8988T (cell line): ENCODE results near the gene TRMT6.
A peak's percentile ranks its signal among the peaks of the same experiment; 100 is the strongest.

Experiments used
- DNase-seq: peaks from one replicate; pipeline ENCODE4 v3.0.0; 2011

Gene TRMT6, protein sequence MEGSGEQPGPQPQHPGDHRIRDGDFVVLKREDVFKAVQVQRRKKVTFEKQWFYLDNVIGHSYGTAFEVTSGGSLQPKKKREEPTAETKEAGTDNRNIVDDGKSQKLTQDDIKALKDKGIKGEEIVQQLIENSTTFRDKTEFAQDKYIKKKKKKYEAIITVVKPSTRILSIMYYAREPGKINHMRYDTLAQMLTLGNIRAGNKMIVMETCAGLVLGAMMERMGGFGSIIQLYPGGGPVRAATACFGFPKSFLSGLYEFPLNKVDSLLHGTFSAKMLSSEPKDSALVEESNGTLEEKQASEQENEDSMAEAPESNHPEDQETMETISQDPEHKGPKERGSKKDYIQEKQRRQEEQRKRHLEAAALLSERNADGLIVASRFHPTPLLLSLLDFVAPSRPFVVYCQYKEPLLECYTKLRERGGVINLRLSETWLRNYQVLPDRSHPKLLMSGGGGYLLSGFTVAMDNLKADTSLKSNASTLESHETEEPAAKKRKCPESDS

DNA sequence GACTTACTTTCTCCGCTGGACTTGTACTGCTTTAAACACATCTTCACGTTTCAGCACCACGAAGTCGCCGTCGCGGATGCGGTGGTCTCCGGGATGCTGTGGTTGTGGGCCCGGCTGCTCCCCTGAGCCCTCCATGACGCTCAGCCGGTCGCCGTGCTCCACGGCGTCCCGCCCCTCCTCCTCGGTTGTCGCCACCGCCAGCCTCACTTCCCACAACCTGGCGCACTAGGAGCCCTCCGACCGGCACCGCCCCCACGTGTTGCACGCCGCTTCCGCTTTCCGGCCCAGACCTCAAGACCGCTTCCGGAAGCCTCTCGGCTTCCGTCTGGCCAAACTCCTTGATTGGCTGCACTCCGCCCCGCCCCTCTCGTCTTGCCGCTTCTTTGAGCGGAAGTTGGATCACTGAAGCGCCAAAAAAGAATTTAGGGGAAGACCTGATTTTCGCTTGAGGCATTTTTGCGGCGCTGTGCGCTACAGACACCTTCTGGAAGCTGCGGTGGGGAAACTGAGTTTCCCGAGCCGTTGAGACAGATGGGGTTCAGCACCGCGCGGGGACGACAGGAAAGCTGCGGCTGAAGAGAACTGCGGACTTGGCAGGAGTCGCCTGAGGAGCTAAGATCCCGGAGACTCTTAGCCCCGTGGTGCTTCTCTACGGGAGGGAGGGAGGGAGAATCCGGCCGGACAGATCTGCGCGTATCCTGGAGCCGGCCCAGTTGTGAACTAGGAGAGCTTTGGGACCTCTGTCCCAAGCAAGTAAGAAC is at the start of gene TRMT6, which contains the start of gene MCM8:
TRMT6 (minus strand) TSS at position 263 of the 761 bp plus-strand sequence; CDS start at position 135, 128 bp downstream.
MCM8 (plus strand) TSS at position 382 of the 761 bp plus-strand sequence. CDS start 1,364 bp downstream, outside the sequence.
- DNase-seq = peak; percentile 71

GRCh38 chr20:5999783-6000182 is 49.5 kb upstream of the TRMT6 start:
- no peak for DNase-seq

- no peak for DNase-seq
Measured at GRCh38 chr20:5996765-5997164, 46.4 kb upstream of the TRMT6 start.

DNA sequence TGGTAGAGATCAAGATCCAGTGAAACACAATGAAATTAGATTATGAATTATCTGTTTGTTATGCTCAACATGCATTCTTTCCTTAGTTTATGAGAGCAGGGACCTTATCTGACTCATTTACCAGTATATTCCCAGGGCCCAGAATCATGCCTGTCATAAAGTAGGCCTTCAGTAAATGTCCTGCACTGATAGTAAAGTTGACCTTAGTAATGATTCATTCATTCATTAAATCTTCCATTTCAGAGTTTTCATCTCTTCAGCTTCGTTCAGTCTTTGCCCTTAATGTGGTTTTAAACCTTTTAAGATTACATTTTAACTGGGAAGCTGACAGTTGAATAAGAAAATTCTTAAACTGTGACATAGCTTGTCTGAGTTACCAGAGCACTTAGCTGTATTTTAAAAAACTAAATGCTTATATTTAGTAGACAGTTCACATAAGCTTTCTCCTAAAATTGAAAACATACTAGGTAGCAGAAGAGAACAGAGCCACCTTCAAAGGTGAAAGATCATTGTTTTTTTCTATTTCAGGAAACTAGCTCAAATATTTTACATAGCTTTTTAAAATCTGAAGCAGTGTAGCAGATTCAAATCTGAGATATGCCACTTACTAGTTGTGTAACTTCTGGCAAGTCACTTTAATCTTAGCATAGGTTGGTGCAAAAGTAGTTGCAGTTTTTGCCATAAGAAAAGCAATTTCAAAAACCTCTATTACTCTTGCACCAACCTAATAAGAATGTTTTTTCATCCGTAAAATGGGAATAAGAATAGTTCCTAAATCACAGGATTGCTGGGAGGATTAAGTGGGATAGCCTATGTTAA is 41.5 kb upstream of the TRMT6 start:
- no peak for DNase-seq

DNA sequence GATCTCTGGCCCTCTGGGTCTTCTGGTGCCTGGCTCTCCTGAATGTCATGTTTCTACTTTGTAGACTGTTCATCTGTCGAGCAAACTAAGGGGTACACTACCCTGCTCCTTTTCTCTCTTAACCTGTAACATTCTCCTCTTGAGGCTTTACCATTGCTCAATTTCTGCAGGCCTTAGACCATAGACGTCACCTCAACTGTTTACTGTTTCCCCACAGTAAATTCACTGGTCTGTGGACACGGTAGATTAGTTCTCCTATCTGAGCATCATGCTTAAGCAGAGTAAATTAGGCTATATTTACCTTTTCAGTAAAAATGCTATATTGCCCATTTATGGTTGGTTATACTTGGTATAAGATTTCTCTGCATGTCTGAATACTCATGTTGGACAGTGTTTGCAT is 40.6 kb upstream of the TRMT6 start:
- DNase-seq = no peak

DNA sequence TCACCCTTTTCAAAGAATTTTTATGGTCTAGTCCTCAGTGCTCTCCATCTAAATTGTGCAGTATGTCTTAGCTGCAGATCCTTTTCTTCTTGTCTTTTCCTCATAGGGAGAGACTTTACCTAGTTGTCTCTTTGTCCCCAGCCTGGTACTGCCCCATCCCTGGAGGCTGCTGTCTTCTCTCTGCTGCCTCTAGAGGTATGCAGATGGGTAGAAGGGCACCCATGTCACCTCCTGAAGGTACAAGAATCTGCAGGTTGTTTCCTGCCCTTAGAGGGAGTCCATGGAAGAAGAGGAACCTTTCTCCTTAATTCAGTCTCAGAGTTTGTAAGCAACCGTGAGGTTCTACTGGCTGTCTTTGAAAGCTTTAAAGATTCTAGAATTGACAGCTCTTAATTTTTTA is 39.2 kb upstream of the TRMT6 start:
- no peak for DNase-seq

DNA sequence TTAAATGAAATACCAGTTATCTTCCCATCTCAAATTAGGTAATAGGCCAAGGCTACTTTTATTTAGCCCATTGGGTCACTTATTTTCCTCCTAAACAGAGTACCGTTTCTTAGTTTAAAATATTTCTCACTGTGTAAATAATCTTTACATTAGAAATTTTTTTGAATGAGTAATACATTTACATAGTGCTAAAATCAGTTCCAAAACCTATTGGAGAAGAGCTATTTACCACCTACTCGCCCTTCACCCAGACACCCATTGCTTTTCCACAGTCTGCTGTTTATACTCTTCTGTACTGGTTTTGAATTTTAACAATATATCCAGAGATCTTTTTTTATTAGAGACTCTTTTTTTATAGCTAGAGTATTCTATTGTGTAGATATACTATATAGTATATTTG is 37.0 kb upstream of the TRMT6 start:
- no peak for DNase-seq

DNA sequence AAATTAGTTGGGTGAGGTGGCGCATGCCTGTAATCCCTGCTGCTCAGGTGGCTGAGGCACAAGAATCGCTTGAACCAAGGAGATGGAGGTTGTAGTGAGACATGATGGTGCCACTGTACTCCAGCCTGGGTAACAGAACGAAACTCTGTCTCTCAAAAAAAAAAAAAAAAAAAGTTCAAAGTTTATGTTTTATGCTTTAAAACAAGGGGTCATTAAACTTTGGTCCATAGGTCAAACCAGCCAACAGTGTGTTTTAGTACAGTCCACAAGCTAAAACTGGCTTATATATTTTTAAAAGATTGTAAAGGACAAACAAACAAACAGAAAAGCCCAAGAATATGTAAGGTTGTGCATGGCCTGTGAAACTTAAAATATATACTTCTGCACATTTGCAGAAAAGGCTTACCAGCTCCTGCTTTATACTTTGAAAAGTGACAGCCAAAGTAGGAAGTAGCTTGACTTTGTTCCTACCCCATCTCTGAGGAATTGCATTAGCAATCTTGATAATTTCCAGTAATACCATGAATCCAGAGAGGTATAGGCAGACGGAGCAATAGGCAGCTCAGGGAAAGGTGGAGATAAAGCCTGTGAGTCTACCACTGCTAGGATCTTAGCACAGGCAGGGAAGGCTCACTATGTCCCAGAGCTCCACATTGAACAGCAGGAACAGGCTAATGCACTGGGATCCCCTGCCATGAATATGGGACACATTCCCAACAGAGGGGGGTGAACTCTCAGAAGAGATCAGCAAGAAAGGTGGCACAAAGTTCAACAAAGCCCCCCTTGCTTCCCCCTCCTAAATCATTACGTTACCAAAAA is 30.6 kb upstream of the TRMT6 start:
- DNase-seq = no peak

DNA sequence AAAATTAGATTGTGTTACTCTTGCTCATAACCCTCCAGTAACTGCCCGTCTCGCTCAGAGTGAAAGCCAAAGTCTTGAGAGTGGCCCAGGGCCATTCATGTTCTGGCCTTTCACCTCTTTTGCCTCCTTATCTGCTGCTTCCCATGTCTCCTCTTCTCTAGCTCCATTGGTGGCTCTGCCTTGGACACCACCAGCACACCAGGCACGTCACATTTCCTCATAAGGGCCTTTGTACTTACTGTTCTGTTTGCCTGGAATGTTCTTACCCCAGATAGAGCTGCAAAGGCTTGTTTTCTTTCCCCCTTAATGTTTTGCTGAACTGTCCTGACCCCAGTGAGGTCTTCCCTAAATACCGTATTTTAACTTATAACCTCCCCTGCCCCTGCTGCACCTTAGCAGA is 29.5 kb upstream of the TRMT6 start:
- DNase-seq = no peak

GRCh38 chr20:5977975-5978374 is 27.6 kb upstream of the TRMT6 start:
- no peak for DNase-seq

GRCh38 chr20:5977223-5977622 is 26.9 kb upstream of the TRMT6 start:
- DNase-seq = no peak

- no peak for DNase-seq
Measured at GRCh38 chr20:5975778-5976177, 25.4 kb upstream of the TRMT6 start.

GRCh38 chr20:5974531-5974930 is 24.2 kb upstream of the TRMT6 start:
- no peak for DNase-seq

DNA sequence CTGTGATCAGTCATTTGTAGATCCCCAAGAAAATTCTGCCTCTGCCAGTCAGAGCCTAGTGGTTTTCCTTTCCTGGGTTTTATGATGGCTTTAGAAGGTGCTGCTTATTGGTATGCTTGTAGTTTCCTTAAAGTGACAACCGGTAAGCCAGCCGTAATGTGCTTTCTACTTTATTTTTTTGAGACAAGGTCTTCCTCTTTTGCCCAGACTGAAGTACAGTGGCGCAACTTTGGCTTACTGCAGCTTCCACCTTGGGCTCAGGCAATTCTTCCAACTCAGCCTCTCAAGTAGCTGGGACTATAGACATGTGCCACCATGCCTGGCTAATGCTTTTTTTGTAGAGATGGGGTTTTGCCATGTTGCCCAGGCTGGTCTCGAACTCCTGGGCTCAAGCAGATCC is 23.6 kb upstream of the TRMT6 start:
- DNase-seq = no peak

- no peak for DNase-seq
Measured at GRCh38 chr20:5973172-5973571, 22.8 kb upstream of the TRMT6 start.

- no peak for DNase-seq
Measured at GRCh38 chr20:5971203-5971602, 20.9 kb upstream of the TRMT6 start.

DNA sequence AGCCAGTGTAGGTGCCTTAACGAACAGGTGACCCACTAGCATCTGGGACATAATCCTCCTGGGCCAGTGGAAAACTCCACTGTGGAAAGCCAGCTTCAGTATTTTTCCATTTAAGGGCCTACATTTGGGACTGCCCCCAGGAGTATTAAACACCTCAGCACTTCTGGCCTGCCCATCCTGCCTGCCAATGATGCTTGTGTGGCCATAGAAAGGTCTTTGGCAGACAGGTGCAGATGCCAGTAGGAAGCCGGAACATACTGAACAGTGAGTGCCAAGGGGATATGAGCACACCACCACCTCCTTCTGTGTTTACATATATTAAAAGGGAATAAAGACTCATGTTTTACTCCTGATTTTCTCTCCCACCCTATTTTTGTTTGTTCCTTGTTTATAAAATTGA is 20.0 kb upstream of the TRMT6 start:
- DNase-seq = no peak

DNA sequence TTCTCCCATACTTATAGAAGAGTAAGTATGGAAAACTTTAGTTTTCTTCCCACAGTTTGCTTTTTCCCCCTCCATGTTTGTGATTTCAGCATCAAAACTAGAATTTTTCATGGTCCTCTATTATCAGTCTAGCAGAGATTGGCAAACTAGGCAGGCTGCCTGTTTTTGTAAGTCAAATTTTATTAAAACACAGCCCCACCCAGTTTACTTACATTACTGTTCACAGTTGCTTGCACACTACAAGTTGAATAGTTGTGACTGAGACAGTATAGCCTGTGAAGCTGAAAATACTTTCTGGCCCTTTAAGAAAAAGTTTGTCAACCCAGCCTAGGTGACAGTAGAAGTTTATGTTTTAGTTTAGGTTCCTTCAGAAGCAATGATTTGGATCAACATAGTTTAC is 19.6 kb upstream of the TRMT6 start:
- DNase-seq = no peak

DNA sequence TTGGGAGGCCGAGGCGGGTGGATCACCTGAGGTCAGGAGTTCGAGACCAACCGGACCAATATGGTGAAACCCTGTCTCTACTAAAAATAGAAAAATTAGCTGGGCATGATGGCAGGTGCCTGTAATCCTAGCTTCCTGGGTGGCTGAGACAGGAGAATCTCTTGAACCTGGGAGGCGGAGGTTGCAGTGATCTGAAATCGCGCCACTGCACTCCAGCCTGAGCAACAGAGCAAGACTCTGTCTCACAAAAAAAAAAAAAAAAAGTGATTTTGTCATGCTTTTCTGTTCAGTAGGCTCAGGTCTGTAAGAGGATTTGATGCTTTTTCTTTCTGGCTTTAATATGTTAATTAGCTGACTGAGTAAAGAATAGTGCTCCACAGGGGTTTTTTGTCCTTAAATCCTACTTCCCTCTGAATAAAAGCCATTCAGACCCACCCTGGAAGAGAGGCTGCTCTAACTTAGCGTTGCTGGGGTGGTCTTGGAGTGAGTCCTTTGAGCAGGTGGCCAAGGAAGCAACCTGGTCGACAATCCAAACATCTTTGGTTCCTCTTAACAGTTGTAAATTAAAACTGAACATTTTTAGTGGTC is 19.1 kb upstream of the TRMT6 start:
- no peak for DNase-seq

GRCh38 chr20:5968462-5968861 is 18.1 kb upstream of the TRMT6 start:
- no peak for DNase-seq

DNA sequence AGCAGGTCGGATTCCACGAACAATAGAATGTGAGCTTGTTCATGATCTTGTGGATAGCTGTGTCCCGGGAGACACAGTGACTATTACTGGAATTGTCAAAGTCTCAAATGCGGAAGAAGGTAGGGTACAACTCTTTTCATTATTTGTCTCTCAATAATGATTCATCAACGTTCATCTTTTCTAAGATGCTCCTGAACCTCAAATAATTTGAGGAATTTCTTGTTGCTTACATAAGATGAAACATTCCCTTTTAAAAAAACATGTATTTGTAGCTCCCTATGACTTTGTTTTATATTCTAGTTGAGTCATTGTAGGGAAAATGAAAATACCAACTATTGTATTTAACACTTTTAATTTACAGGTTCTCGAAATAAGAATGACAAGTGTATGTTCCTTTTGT is 17.1 kb upstream of the TRMT6 start:
- no peak for DNase-seq

- DNase-seq = no peak
Measured at GRCh38 chr20:5949943-5950270, 426 bp downstream of the TRMT6 start.
